GM19328 (cell line): ENCODE data around the gene TNP2.

Source experiments
- ATAC-seq: cut with Tn5 transposase; IDR thresholded peaks from one replicate; pipeline ENCODE4 v1.9.1; 2021; ENCODE audit warnings: mild to moderate bottlenecking, moderate library complexity; ENCODE audit not compliant: unreplicated experiment

The TNP2 gene

GRCh38 chr16:11268921-11269375, at the start of gene TNP2:
Gene TNP2 (minus strand): TSS chr16:11269325. CDS start chr16:11269262, 63 bp downstream.
- ATAC-seq = no peak

DNA sequence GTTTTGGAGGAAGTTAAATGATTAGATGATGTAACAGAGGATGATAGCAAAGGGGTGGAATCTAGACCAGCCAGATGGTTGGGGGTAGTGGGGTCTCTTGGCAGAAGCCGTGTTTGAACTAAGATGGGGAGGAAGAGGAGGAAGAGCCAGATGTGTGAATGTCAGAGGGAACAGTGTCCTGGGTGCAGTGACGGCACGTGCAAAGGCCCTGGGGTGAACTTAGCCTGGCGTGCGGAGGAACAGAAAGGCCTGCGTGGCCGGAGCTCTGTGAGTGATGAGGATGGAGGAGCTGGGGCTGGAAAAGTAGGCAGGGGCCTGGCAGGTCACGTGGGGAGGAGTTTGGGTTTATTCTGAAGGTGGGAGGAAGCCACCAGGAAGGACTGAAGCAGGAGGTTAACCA, 49.7 kb upstream of the TNP2 start:
- no peak for ATAC-seq

- no peak for ATAC-seq
Observed at GRCh38 chr16:11316331-11317015, 47.3 kb upstream of the TNP2 start.

- no peak for ATAC-seq
Observed at GRCh38 chr16:11315510-11315909, 46.4 kb upstream of the TNP2 start.

DNA sequence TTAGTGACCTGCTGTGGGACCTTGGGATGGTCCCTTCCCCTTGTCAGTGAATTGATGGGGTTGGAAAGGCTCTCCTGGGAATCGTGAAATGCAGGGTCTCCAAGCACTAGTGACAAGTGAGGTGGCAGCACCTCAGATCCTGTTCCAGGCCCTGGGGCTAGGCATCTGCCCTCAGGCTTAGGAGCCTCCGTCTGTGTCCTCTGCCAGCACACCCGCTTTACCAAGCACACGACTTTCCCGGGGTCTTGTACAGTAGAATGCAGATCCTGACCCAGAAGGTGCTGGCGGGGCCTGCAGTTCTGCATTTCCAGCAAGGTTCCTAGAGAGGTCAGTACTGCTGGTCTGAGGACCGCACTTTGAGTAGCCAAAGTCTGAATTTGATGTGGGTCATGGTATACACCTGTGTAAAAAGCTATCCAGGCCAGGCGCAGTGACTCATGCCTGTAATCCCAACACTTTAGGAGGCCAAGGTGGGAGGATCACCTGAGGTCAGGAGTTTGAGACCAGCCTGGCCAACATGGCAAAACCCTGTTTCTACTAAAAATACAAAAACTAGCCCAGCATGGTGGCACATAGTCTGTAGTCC, 45.3 kb upstream of the TNP2 start:
- ATAC-seq = no peak

- no peak for ATAC-seq
Observed at GRCh38 chr16:11313493-11314308, 44.6 kb upstream of the TNP2 start.

GRCh38 chr16:11312718-11313492, 43.8 kb upstream of the TNP2 start:
- ATAC-seq = no peak

- peak; percentile 32 for ATAC-seq
Observed at GRCh38 chr16:11310997-11311561, 42.0 kb upstream of the TNP2 start.

- no peak for ATAC-seq
Observed at GRCh38 chr16:11310634-11310977, 41.5 kb upstream of the TNP2 start.

GRCh38 chr16:11309895-11310633, 40.9 kb upstream of the TNP2 start:
- no peak for ATAC-seq

DNA sequence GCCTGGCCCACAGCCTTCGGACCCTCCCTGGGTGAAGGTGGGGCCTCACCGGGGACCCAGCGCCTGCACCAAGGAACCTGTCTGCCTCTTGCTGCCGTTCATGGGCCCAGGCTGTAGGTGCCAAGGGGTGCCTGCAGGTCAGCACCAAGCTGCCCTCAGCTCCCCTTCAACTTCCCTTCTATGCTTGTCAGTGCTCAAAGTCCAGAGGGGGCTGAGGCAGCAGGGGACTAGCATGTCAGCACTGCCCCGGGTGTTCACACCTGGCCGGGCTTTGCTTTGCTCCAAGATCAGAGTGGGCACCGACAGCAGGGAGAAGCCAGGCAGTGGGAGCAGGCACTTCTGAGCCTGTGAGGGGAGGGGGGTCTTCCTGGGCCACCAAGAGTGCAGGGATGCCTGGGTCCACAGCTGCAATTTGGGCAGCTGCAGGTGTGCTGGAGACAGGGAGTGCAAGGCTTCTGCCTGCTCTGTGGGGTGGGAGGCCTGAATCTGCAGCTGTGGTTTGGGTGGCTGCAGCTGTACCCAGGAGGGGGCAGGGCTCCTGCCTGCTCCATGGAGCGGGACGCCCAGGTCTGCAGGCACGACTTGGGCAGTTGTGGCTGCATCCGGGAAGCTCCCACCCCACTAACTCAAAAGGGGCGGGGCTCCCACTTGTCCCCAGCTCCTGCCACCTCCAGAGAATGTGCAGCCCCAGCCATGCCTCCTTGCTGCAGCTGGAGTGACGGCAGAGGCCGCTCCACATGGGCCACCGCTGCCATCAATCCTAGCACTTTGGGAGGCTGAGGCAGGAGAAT, 39.6 kb upstream of the TNP2 start:
- no peak for ATAC-seq

GRCh38 chr16:11307639-11308492, 38.7 kb upstream of the TNP2 start:
- ATAC-seq = no peak

DNA sequence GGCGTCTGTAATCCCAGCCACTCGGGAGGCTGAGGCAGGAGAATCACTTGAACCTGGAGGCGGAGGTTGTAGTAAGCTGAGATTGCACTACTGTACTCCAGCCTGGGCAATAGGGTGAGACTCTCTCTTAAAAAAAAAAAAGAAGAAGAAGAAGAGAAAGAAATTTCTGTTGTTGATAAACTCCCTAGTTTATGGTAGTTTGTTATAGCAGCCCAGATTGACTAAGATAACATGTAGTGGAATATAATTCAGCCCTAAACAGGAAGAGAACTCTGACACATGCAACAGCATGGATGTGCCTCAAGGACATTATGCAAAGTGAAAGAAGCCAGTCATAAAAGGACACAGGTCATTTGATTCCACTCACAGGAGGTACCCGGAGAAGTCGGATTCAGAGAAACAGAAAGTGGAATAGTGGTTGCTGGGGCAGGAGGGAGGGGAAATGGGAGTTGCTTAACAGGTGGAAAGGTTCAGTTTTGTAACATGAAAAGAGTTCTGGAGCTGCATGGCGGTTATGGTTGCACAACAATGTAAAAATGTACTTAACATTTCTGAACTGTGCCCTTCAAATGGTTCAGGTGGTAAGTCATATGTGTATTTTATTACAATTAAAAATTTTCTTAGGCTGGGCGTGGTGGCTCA, 38.0 kb upstream of the TNP2 start:
- ATAC-seq = no peak

DNA sequence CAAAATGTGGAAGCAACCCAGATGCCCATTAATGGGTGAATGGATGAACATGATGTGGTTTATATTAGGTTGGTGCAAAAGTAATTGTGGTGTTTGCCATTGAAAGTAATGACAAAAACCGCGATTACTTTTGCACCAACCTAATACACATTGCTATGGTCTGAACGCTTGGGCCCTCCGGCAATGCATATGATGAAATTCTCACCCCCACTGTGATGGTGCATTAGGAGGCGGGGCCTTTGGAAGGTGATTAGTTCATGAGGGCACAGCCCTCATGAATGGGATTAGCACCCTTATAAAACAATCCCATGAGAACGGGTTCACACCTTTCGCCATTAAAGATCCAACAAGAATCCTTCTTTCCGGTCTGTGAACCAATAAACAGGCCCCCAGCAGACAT, 37.3 kb upstream of the TNP2 start:
- no peak for ATAC-seq

DNA sequence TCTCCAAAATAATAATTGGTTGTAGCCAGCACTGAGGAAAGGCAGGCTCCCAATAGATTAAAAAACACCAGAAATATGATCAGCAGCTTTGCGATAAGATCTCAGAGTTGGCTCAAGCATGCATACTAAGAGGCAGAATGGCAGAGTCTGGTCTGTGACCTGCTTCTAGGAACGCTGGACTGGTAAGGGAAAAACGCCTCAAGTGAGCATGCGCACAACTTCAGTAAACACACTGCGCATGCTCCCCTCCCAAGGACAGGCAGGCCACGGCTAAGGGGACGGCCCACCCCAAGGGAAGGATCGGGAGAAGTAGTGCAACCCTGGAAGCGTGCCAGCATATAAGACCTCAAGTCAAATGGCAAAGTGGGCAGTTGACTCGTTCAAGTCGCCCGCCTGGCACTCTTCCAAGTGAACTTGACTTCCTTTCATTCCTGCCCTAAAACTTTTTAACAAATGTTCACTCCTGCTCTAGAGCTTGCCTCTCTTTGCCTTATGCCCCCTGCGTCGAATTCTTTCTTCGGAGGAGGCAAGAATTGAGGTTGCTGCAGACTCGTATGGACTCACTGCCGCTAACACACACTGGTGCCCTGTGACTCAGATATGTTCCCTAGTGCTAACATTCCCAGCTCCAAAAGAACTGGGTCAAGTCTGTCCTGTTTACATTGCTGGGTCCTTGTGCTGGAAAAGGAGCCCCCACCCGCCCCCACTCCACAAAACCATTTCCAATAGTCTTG, 34.4 kb upstream of the TNP2 start:
- ATAC-seq = no peak

- ATAC-seq = no peak
Observed at GRCh38 chr16:11302977-11303376, 33.9 kb upstream of the TNP2 start.
